Natural killer cell (primary cell): ENCODE results near the gene IFT74. TPM values are rescaled to one million over a fixed set of nuclear protein-coding genes. Genes with fewer than 3 reads are reported as not detected.

ENCODE experiments used
- ATAC-seq, 3 donors: fragments of 150-1000 bp in 2 of 3; fragments of 200-7000 bp in 1 of 3; cut with Tn5 transposase; 1 replicate in 1 of 3; 2 replicates in 2 of 3; pipeline ENCODE4 v1.10.0; 2021; ENCODE audit warnings: mild to moderate bottlenecking in 2 of 3, moderate library complexity in 2 of 3
- DNase-seq, 2 donors: peaks; one replicate each; pipeline versions ENCODE4 v3.0.0 to v3.0.0-alpha.2; 2013 to 2021; ENCODE audit warnings: mixed read lengths in 1 of 2
- H3K27ac ChIP-seq: one replicate; pipeline ENCODE4 v1.5.1; 2013; ENCODE audit warnings: mild to moderate bottlenecking, low read length
- H3K27me3 ChIP-seq: one replicate; pipeline ENCODE4 v1.6.1; 2013; ENCODE audit warnings: low read length; ENCODE audit not compliant: control insufficient read depth, insufficient read depth
- H3K36me3 ChIP-seq: one replicate; pipeline ENCODE4 v1.6.1; 2013; ENCODE audit warnings: low read length; ENCODE audit not compliant: control insufficient read depth, insufficient read depth
- H3K4me1 ChIP-seq: one replicate; pipeline ENCODE4 v1.6.1; 2013; ENCODE audit warnings: low read length; ENCODE audit not compliant: control insufficient read depth, insufficient read depth
- H3K4me3 ChIP-seq: one replicate; pipeline ENCODE4 v1.5.1; 2013; ENCODE audit warnings: low read length
- H3K9me3 ChIP-seq: one replicate; pipeline ENCODE4 v1.6.1; 2013; ENCODE audit warnings: low read length; ENCODE audit not compliant: control insufficient read depth, insufficient read depth
- H3K27ac Mint-ChIP-seq, 2 donors: one replicate each; pipeline ENCODE4 v1.8.0; 2022; ENCODE audit warnings: mild to moderate bottlenecking in 2 of 2, mixed read lengths in 2 of 2, moderate library complexity in 1 of 2
- H3K27me3 Mint-ChIP-seq, 2 donors: one replicate each; pipeline ENCODE4 v1.8.0; 2022; ENCODE audit warnings: low read depth in 2 of 2, mixed read lengths in 2 of 2
- H3K36me3 Mint-ChIP-seq: one replicate; pipeline ENCODE4 v1.8.0; 2022; ENCODE audit warnings: mixed read lengths
- H3K4me1 Mint-ChIP-seq, 2 donors: one replicate each; pipeline ENCODE4 v1.8.0; 2022; ENCODE audit warnings: mixed read lengths in 2 of 2
- H3K4me3 Mint-ChIP-seq: one replicate; pipeline ENCODE4 v1.8.0; 2022; ENCODE audit warnings: mild to moderate bottlenecking, moderate library complexity, mixed read lengths
- H3K9me3 Mint-ChIP-seq, 2 donors: one replicate each; pipeline ENCODE4 v1.8.0; 2022; ENCODE audit warnings: mixed read lengths in 2 of 2
- WGBS: methylation state at CpG from one replicate; pipeline ENCODE4 v1.1.7; 2013; ENCODE audit warnings: missing lambda C conversion rate; ENCODE audit not compliant: insufficient coverage; 5-methylcytosine and 5-hydroxymethylcytosine counted together
- intact Hi-C: fragments of 100-400 bp; cut with micrococcal nuclease; formaldehyde crosslinking; loops from one replicate; pipeline ENCODE4 v1.14.2; 2022
- total RNA-seq, 4 donors: library from RNA; stranded (reverse); fragments of 120-200 nt in 1 of 4; gene quantifications; one replicate each; pipeline versions ENCODE4 v1.2.3 to v1.2.4, GENCODE V29; 2013 to 2022
- TF ChIP-seq, protein P1 (sequence below): fragments of 200-600 bp; IDR thresholded peaks from one replicate; pipeline ENCODE4 v1.8.0; 2022; ENCODE audit warnings: antibody characterized with exemption

The IFT74 gene
- total RNA-seq, 3 donors from 2014 or later (not counting 1 experiment from before 2014, with no cell fraction given): 6.0 to 8.7 (median 7.0) TPM

DNA sequence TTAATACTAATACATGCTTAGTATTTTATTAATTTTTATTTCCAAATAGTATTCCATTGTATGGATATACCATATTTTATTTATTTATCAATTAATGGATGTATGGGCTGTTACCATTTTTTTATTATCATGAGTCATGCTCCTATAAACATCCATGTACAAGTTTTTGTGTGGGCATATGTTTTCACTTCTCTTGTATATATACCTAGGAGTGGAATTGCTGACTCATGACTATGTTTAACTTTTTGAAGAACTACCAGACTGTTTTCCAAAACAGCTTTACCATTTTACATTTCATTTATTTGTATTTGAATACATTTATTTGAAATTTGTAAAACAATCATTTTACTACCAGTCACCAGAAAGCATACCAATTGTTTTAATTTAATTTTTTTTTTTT lies 63.4 kb downstream of the IFT74 start:
- intact Hi-C loops: no loop called here
- Mint-ChIP-seq H3K27ac (no peak overlapping the region), H3K9me3 (no peaks in the 10 kb centered on the region), H3K27me3 (no peaks in the 10 kb centered on the region), H3K36me3 (peaks cover 6% of the 10 kb centered on the region), H3K4me3 (no peak overlapping the region), H3K4me1 (no peaks in the 10 kb centered on the region)
- no peak overlapping the region for H3K4me3 ChIP-seq
- no peak overlapping the region for H3K27ac ChIP-seq
- DNase-seq (no peak), ATAC-seq (no peak)
- no peaks in the 10 kb centered on the region for H3K4me1 ChIP-seq
- H3K9me3 ChIP-seq: no peaks in the 10 kb centered on the region
- TF ChIP-seq, protein P1, sequence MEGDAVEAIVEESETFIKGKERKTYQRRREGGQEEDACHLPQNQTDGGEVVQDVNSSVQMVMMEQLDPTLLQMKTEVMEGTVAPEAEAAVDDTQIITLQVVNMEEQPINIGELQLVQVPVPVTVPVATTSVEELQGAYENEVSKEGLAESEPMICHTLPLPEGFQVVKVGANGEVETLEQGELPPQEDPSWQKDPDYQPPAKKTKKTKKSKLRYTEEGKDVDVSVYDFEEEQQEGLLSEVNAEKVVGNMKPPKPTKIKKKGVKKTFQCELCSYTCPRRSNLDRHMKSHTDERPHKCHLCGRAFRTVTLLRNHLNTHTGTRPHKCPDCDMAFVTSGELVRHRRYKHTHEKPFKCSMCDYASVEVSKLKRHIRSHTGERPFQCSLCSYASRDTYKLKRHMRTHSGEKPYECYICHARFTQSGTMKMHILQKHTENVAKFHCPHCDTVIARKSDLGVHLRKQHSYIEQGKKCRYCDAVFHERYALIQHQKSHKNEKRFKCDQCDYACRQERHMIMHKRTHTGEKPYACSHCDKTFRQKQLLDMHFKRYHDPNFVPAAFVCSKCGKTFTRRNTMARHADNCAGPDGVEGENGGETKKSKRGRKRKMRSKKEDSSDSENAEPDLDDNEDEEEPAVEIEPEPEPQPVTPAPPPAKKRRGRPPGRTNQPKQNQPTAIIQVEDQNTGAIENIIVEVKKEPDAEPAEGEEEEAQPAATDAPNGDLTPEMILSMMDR: no peak
- no peaks in the 10 kb centered on the region for H3K36me3 ChIP-seq
- H3K27me3 ChIP-seq: no peaks in the 10 kb centered on the region

DNA sequence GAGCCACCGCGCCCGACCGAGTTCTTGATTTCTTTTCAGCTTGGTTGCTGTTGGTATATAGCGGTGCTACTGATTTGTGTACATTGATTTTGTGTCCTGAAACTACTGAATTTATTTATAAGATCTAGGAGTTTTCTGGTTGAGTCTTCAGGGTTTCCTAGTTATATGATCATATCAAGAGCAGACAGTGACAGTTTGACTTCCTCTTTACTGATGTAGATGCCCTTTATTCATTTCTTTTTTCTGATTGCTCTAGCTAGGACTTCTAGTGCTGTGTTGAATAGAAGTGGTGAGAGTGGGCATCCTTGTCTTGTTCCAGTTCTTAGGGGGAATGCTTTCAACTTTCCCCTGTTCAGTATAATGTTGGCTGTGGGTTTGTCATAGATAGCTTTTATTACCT lies 66.7 kb downstream of the IFT74 start:
- WGBS: 100% methylated on average over 5 of the region's 5 CpGs
- no peaks in the 10 kb centered on the region for H3K4me1 Mint-ChIP-seq
- DNase-seq (no peak), ATAC-seq (no peak)
- Histone ChIP-seq H3K27me3 (no peaks in the 10 kb centered on the region), H3K36me3 (peaks cover 3% of the 10 kb centered on the region), H3K27ac (no peak overlapping the region), H3K9me3 (no peaks in the 10 kb centered on the region), H3K4me1 (no peaks in the 10 kb centered on the region), H3K4me3 (no peak overlapping the region)
- TF ChIP-seq, protein P1: no peak
- no peaks in the 10 kb centered on the region for H3K27me3 Mint-ChIP-seq
- H3K36me3 Mint-ChIP-seq: peaks cover 10% of the 10 kb centered on the region
- H3K27ac Mint-ChIP-seq: no peak overlapping the region
- H3K4me3 Mint-ChIP-seq: no peak overlapping the region
- no peaks in the 10 kb centered on the region for H3K9me3 Mint-ChIP-seq
- intact Hi-C loops: no loop called here

DNA sequence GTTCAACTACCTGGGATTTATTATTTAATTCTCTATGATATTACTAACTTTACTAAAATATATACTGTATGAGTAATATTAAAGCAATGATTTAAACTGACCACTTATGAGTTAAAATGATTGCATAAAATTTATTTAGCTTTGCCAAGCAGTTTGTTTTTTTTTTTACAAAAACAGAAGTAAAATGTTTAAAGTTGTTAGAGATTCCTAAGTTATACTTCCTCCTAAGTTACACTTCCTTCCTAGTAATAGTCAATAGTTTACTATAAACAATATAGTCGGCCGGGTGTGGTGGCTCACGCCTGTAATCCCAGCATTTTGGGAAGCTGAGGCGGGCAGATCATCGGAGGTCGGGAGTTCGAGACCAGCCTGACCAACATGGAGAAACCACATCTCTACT lies 73.0 kb downstream of the IFT74 start:
- H3K27me3 Mint-ChIP-seq: no peaks in the 10 kb centered on the region
- Histone ChIP-seq H3K9me3 (no peaks in the 10 kb centered on the region), H3K4me1 (no peaks in the 10 kb centered on the region), H3K27ac (no peak overlapping the region), H3K4me3 (no peak overlapping the region), H3K27me3 (no peaks in the 10 kb centered on the region), H3K36me3 (peaks cover 3% of the 10 kb centered on the region)
- DNase-seq: no peak
- ATAC-seq: no peak
- peaks cover 8% of the 10 kb centered on the region for H3K36me3 Mint-ChIP-seq
- TF ChIP-seq, protein P1: no peak
- no peaks in the 10 kb centered on the region for H3K4me1 Mint-ChIP-seq
- H3K9me3 Mint-ChIP-seq: no peaks in the 10 kb centered on the region
- H3K4me3 Mint-ChIP-seq: no peak overlapping the region
- H3K27ac Mint-ChIP-seq: no peak overlapping the region
- 97% methylated on average over 7 of the region's 7 CpGs for WGBS
- intact Hi-C loops: no loop called here

DNA sequence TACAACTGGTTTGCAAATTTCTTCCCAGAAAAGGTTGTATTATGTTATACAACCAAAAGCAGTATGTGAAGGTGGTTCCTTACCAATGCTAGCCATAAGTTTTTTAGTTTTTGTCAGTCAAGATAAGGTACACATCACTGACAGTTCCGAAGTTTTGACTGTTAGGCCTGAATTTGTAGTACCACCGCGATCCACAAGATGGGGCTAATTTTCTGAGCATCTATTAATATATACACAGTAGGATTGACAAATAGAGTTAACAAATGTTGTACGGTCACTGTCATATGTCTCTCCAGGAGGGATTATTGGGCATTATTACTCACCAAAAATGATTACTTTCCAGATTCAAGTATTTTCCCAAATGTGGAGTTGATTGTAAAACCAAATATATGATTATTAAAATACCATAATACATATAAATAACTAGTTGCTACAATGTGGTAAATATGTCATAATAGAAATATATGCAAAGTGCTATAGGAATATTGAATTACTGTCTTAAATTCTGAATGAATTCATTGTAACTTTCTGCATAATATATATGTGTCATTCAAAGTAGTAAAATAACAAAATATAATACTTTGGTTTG lies 77.7 kb downstream of the IFT74 start:
- no peaks in the 10 kb centered on the region for H3K9me3 ChIP-seq
- TF ChIP-seq, protein P1: peak; percentile 76
- DNase-seq (peak in 1 of 2 donors; percentile 56), ATAC-seq (peak in 2 of 3 donors; percentile 61 to 66)
- no peak overlapping the region for H3K27ac ChIP-seq
- no peak overlapping the region for H3K4me3 Mint-ChIP-seq
- WGBS: 17% methylated on average over 2 of the region's 4 CpGs
- no peaks in the 10 kb centered on the region for H3K4me1 ChIP-seq
- no peak overlapping the region for H3K4me3 ChIP-seq
- no peak overlapping the region for H3K27ac Mint-ChIP-seq
- intact Hi-C loops: loop anchor here (10.0 kb wide), 1 partner anchor 501 kb away; no protein-coding TSS in a partner anchor
- no peaks in the 10 kb centered on the region for H3K27me3 Mint-ChIP-seq
- H3K4me1 Mint-ChIP-seq: no peaks in the 10 kb centered on the region
- H3K36me3 ChIP-seq: no peaks in the 10 kb centered on the region
- no peaks in the 10 kb centered on the region for H3K36me3 Mint-ChIP-seq
- H3K9me3 Mint-ChIP-seq: no peaks in the 10 kb centered on the region
- H3K27me3 ChIP-seq: no peaks in the 10 kb centered on the region
